Body of pancreas (tissue), 4 donors: ENCODE results near the gene SLAMF6. TPM values are rescaled to one million over a fixed set of nuclear protein-coding genes. Genes with fewer than 3 reads are reported as not detected.

ENCODE experiments used
- ATAC-seq: fragments of 150-250 bp; one replicate; pipeline ENCODE4 v1.9.1; 2016
- DNase-seq, 4 donors: peaks; one replicate each; pipeline ENCODE4 v3.0.0-alpha.2; 2019
- H3K27ac ChIP-seq, 4 donors: fragments of 200-600 bp; sonication (generic); 1 replicate in 3 of 4; 2 replicates in 1 of 4; pipeline versions ENCODE4 v1.5.1 to v1.6.1; 2016 to 2019; ENCODE audit warnings: mild to moderate bottlenecking in 1 of 4, mixed read lengths in 1 of 4, moderate library complexity in 1 of 4
- H3K27me3 ChIP-seq, 2 donors: fragments of 200-600 bp; sonication (generic); one replicate each; pipeline ENCODE4 v1.6.0; 2016; ENCODE audit warnings: mild to moderate bottlenecking in 1 of 2
- H3K36me3 ChIP-seq, 2 donors: fragments of 200-600 bp; sonication (generic); replicated peaks in 1 of 2; 2 replicates each; pipeline ENCODE4 v1.5.1; 2016; ENCODE audit warnings: low read depth in 2 of 2; ENCODE audit not compliant: insufficient read depth in 1 of 2
- H3K4me1 ChIP-seq: fragments of 200-600 bp; sonication (generic); one replicate; pipeline ENCODE4 v1.6.0; 2016
- H3K4me3 ChIP-seq, 2 donors: fragments of 200-600 bp; sonication (generic); 1 replicate in 1 of 2; 2 replicates in 1 of 2; pipeline ENCODE4 v1.5.1; 2016 to 2019
- H3K9me3 ChIP-seq, 3 donors: fragments of 200-600 bp; sonication (generic); 1 replicate in 2 of 3; 2 replicates in 1 of 3; pipeline ENCODE4 v1.5.1; 2016
- POLR2A ChIP-seq, 3 donors: fragments of 450-650 bp; IDR thresholded peaks; one replicate each; pipeline ENCODE4 v1.6.1; 2016; ENCODE audit warnings: antibody characterized with exemption in 3 of 3, mild to moderate bottlenecking in 2 of 3
- WGBS, 2 donors: methylation state at CpG; one replicate each; pipeline ENCODE4 v1.1.5; 2017; 5-methylcytosine and 5-hydroxymethylcytosine counted together
- intact Hi-C: fragments of 100-400 bp; cut with DNase I; formaldehyde crosslinking; loops from one replicate; pipeline ENCODE4 v1.15.1; 2023
- total RNA-seq, 2 donors: library from RNA; depleted of rRNA; stranded (reverse); fragments of >200 nt; gene quantifications; one replicate each; pipeline ENCODE4 v1.1.0, GENCODE V29; 2016
- TF ChIP-seq, protein P1 (sequence below), 7 experiments: fragments of 450-650 bp in 4 of 7; fragments of 200-600 bp in 3 of 7; sonication (generic) in 3 of 7; IDR thresholded peaks; one replicate each; pipeline ENCODE4 v1.5.1; 2016 to 2019; ENCODE audit warnings: antibody characterized with exemption in 7 of 7

SLAMF6 gene
- total RNA-seq, 2 donors from 2014 or later: 0.52 to 0.99 TPM

DNA sequence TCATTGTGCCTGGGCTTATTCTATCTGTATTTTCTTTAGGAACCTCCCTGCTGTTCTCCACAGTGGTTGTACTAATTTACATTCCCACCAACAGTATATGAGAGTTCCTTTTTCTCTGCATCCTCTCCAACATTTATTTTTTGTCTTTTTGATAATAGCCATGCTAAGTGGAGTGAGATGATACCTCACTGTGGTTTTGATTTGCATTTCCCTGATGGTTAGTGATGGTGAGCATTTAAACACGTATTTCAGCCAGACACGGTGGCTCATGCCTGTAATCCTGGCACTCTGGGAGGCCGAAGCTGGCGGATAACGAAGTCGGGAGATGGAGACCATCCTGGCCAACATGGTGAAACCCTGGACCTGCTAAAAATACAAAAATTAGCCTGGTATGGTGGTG lies 57.9 kb downstream of the SLAMF6 start:
- no peak for ATAC-seq
- Histone ChIP-seq H3K36me3 (no peaks in the 10 kb centered on the region), H3K27me3 (no peaks in the 10 kb centered on the region), H3K9me3 (no peaks in the 10 kb centered on the region), H3K4me3 (no peak overlapping the region), H3K4me1 (no peaks in the 10 kb centered on the region), H3K27ac (no peak overlapping the region)
- no peak for TF ChIP-seq POLR2A (IDR thresholded peaks at IDR 0.05)
- TF ChIP-seq, protein P1, sequence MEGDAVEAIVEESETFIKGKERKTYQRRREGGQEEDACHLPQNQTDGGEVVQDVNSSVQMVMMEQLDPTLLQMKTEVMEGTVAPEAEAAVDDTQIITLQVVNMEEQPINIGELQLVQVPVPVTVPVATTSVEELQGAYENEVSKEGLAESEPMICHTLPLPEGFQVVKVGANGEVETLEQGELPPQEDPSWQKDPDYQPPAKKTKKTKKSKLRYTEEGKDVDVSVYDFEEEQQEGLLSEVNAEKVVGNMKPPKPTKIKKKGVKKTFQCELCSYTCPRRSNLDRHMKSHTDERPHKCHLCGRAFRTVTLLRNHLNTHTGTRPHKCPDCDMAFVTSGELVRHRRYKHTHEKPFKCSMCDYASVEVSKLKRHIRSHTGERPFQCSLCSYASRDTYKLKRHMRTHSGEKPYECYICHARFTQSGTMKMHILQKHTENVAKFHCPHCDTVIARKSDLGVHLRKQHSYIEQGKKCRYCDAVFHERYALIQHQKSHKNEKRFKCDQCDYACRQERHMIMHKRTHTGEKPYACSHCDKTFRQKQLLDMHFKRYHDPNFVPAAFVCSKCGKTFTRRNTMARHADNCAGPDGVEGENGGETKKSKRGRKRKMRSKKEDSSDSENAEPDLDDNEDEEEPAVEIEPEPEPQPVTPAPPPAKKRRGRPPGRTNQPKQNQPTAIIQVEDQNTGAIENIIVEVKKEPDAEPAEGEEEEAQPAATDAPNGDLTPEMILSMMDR (IDR thresholded peaks at IDR 0.05): no peak
- intact Hi-C loops: no loop called here
- WGBS, 2 donors: 94% methylated on average over 6 of the region's 6 CpGs
- DNase-seq: no peak

GRCh38 chr1:160460683-160461287 lies 62.3 kb downstream of the SLAMF6 start:
- no peak overlapping the region for H3K4me3 ChIP-seq
- H3K4me1 ChIP-seq: no peaks in the 10 kb centered on the region
- no peaks in the 10 kb centered on the region for H3K36me3 ChIP-seq
- DNase-seq (no peak), ATAC-seq (no peak)
- H3K27me3 ChIP-seq: no peaks in the 10 kb centered on the region
- TF ChIP-seq POLR2A (IDR thresholded peaks at IDR 0.05): no peak
- TF ChIP-seq, protein P1 (IDR thresholded peaks at IDR 0.05): no peak
- 64 to 76% methylated on average over 4 of the region's 4 CpGs for WGBS, 2 donors
- no peaks in the 10 kb centered on the region for H3K9me3 ChIP-seq
- H3K27ac ChIP-seq: no peak overlapping the region
- intact Hi-C loops: no loop called here

DNA sequence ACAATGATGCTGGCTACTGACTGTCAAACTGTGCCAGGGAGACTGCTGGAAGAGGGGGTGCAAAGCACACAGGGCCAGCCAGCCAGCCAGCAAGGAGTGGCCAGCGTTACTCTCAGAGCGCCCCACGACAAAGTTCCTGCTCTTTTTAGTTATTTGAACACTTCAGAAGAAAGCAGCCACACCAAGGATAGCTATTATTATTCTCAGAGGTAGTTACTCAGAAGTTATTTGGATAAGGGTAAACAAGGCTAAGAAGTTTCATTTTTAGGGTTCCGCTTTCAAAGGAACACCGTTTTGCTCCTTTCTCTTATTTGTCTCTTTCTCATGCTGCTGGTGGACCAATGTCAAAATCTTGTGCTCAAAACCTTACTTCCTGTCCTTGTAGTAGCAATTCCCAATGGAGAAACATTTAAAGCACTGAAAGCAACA lies 62.8 kb downstream of the SLAMF6 start:
- TF ChIP-seq, protein P1 (IDR thresholded peaks at IDR 0.05): no peak
- TF ChIP-seq POLR2A (IDR thresholded peaks at IDR 0.05): no peak
- no peak overlapping the region for H3K4me3 ChIP-seq
- DNase-seq (no peak), ATAC-seq (no peak)
- no peaks in the 10 kb centered on the region for H3K36me3 ChIP-seq
- no peak overlapping the region for H3K27ac ChIP-seq
- no peaks in the 10 kb centered on the region for H3K27me3 ChIP-seq
- intact Hi-C loops: no loop called here
- no peaks in the 10 kb centered on the region for H3K9me3 ChIP-seq
- WGBS, 2 donors: 78 to 83% methylated on average over 5 of the region's 5 CpGs
- H3K4me1 ChIP-seq: no peaks in the 10 kb centered on the region

GRCh38 chr1:160459687-160460086 lies 63.4 kb downstream of the SLAMF6 start:
- Histone ChIP-seq H3K27me3 (no peaks in the 10 kb centered on the region), H3K9me3 (no peaks in the 10 kb centered on the region), H3K4me1 (no peaks in the 10 kb centered on the region), H3K4me3 (no peak overlapping the region), H3K27ac (no peak overlapping the region), H3K36me3 (no peaks in the 10 kb centered on the region)
- TF ChIP-seq, protein P1 (IDR thresholded peaks at IDR 0.05): no peak
- no peak for TF ChIP-seq POLR2A (IDR thresholded peaks at IDR 0.05)
- ATAC-seq (no peak), DNase-seq (no peak)
- 80 to 83% methylated on average over 2 of the region's 2 CpGs for WGBS, 2 donors
- intact Hi-C loops: no loop called here

DNA sequence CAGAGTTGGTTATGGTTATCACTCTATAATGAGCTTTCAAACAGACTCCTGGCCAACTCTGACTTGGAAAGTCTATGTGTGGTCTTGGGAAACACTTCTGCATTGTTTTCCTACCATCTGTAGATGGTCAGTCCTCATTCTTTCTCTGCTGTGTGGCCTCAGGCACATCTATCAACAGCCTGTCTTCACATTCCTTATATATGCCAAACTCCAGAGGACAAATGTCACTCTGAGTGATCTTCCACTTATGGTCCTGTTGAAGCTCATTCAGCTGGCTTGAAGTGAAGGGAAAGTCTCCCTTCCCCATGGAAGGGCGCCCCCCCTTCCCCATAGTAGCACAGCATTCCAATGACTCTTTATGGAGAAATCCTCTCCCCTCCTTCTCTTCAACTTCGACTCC lies 64.0 kb downstream of the SLAMF6 start:
- no peak for TF ChIP-seq POLR2A (IDR thresholded peaks at IDR 0.05)
- TF ChIP-seq, protein P1 (IDR thresholded peaks at IDR 0.05): no peak
- DNase-seq: no peak
- no peaks in the 10 kb centered on the region for H3K27me3 ChIP-seq
- H3K4me3 ChIP-seq: no peak overlapping the region
- 47 to 63% methylated on average over 2 of the region's 2 CpGs for WGBS, 2 donors
- H3K4me1 ChIP-seq: no peaks in the 10 kb centered on the region
- no peaks in the 10 kb centered on the region for H3K36me3 ChIP-seq
- intact Hi-C loops: no loop called here
- H3K9me3 ChIP-seq: no peaks in the 10 kb centered on the region
- ATAC-seq: no peak
- no peak overlapping the region for H3K27ac ChIP-seq
